GM23338 (cell line): ENCODE measurements around the gene RNF152. TPM values are rescaled to one million over a fixed set of nuclear protein-coding genes. Genes with fewer than 3 reads are reported as not detected.

Experiments
- ATAC-seq: fragments of 200-7000 bp; cut with Tn5 transposase; 3 replicates; pipeline ENCODE4 v1.9.1; 2020
- DNase-seq: peaks from one replicate; pipeline ENCODE4 v3.0.0-alpha.2; 2015; ENCODE audit warnings: low spot score
- H2AFZ ChIP-seq: fragments of 200-600 bp; sonication (generic); 2 replicates; pipeline ENCODE4 v1.8.0; 2016; ENCODE audit warnings: antibody characterized with exemption, mild to moderate bottlenecking, moderate library complexity
- H3F3A ChIP-seq: fragments of 200-600 bp; sonication (generic); replicated peaks from 2 replicates; pipeline ENCODE4 v1.8.0; 2017; ENCODE audit warnings: antibody characterized with exemption, mixed run types, low read depth
- H3K27ac ChIP-seq: fragments of 200-600 bp; sonication (generic); 2 replicates; pipeline ENCODE4 v1.6.1; 2016; ENCODE audit warnings: low read depth
- H3K27me3 ChIP-seq: fragments of 200-600 bp; sonication (generic); 2 replicates; pipeline ENCODE4 v1.8.0; 2016; ENCODE audit warnings: mild to moderate bottlenecking, mixed run types, moderate library complexity; ENCODE audit not compliant: insufficient read depth
- H3K36me3 ChIP-seq: fragments of 200-600 bp; sonication (generic); 2 replicates; pipeline ENCODE4 v1.8.0; 2016; ENCODE audit warnings: mild to moderate bottlenecking; ENCODE audit not compliant: insufficient read depth
- H3K4me1 ChIP-seq: fragments of 200-600 bp; sonication (generic); 2 replicates; pipeline ENCODE4 v1.8.0; 2016; ENCODE audit warnings: mild to moderate bottlenecking, moderate library complexity; ENCODE audit not compliant: insufficient read depth
- H3K4me2 ChIP-seq: fragments of 200-600 bp; sonication (generic); 2 replicates; pipeline ENCODE4 v1.7.1; 2017; ENCODE audit warnings: mixed run types
- H3K4me3 ChIP-seq: fragments of 200-600 bp; sonication (generic); 2 replicates; pipeline ENCODE4 v1.6.1; 2016; ENCODE audit warnings: mixed run types
- H3K79me2 ChIP-seq: fragments of 200-600 bp; sonication (generic); replicated peaks from 2 replicates; pipeline ENCODE4 v1.8.0; 2017; ENCODE audit warnings: mild to moderate bottlenecking; ENCODE audit not compliant: insufficient read depth
- H3K9me2 ChIP-seq: fragments of 200-600 bp; sonication (generic); 2 replicates; pipeline ENCODE4 v1.8.0; 2017; ENCODE audit not compliant: insufficient read depth
- H4K20me1 ChIP-seq: fragments of 200-600 bp; sonication (generic); replicated peaks from 2 replicates; pipeline ENCODE4 v1.8.0; 2017; ENCODE audit warnings: mild to moderate bottlenecking; ENCODE audit not compliant: insufficient read depth
- H3K27ac Mint-ChIP-seq: 2 replicates; pipeline ENCODE4 v1.8.0; 2020; ENCODE audit warnings: inconsistent platforms, mild to moderate bottlenecking, moderate library complexity, mixed read lengths
- H3K27me3 Mint-ChIP-seq: 3 replicates; pipeline ENCODE4 v1.8.0; 2022; ENCODE audit warnings: low read depth, mild to moderate bottlenecking, moderate library complexity, mixed read lengths, inconsistent platforms; ENCODE audit not compliant: insufficient read depth, poor library complexity
- H3K36me3 Mint-ChIP-seq: 3 replicates; pipeline ENCODE4 v1.8.0; 2021; ENCODE audit warnings: low read depth, mild to moderate bottlenecking, inconsistent platforms, moderate library complexity, mixed read lengths
- H3K4me1 Mint-ChIP-seq: 3 replicates; pipeline ENCODE4 v1.8.0; 2020; ENCODE audit warnings: mild to moderate bottlenecking, inconsistent platforms, mixed read lengths
- H3K4me3 Mint-ChIP-seq: 3 replicates; pipeline ENCODE4 v1.8.0; 2021; ENCODE audit warnings: moderate library complexity, mild to moderate bottlenecking, inconsistent platforms, mixed read lengths
- H3K9me3 Mint-ChIP-seq: 3 replicates; pipeline ENCODE4 v1.8.0; 2020; ENCODE audit warnings: moderate library complexity, mild to moderate bottlenecking, inconsistent platforms, mixed read lengths
- CREB1 ChIP-seq: fragments of 250-450 bp; sonication (Bioruptor Pico); IDR thresholded peaks from 2 replicates; pipeline ENCODE4 v1.5.0; 2020; ENCODE audit warnings: low read depth, mild to moderate bottlenecking, moderate library complexity
- CTCF ChIP-seq, 2 experiments: fragments of 200-600 bp in 1 of 2; sonication (generic) in 1 of 2; conservative IDR thresholded peaks; 2 replicates each; pipeline versions ENCODE4 v1.5.1 to v1.6.1; 2016 to 2017; ENCODE audit warnings: antibody characterized with exemption in 2 of 2, low read depth in 2 of 2, mild to moderate bottlenecking in 2 of 2, moderate library complexity in 1 of 2
- ETS1 ChIP-seq: IDR thresholded peaks from 2 replicates; pipeline ENCODE4 v1.6.1; 2016; ENCODE audit warnings: antibody characterized with exemption
- EZH2 ChIP-seq: fragments of 200-600 bp; sonication (generic); IDR thresholded peaks from one replicate; pipeline ENCODE4 v1.8.0; 2017; ENCODE audit warnings: antibody characterized with exemption, mild to moderate bottlenecking, low read depth; ENCODE audit not compliant: unreplicated experiment
- EZH2phosphoT487 ChIP-seq: fragments of 200-600 bp; sonication (generic); IDR thresholded peaks from one replicate; pipeline ENCODE4 v1.8.1; 2018; ENCODE audit warnings: antibody characterized with exemption; ENCODE audit not compliant: unreplicated experiment
- JUNB ChIP-seq: IDR thresholded peaks from one replicate; pipeline ENCODE4 v1.6.1; 2016; ENCODE audit warnings: antibody characterized with exemption; ENCODE audit not compliant: unreplicated experiment
- NANOG ChIP-seq: IDR thresholded peaks from 2 replicates; pipeline ENCODE4 v1.6.1; 2016; ENCODE audit warnings: antibody characterized with exemption, borderline replicate concordance
- POLR2AphosphoS5 ChIP-seq: IDR thresholded peaks from 2 replicates; pipeline ENCODE4 v1.6.1; 2016; ENCODE audit warnings: antibody characterized with exemption, low read depth
- REST ChIP-seq: IDR thresholded peaks from one replicate; pipeline ENCODE4 v1.6.1; 2018; ENCODE audit warnings: antibody characterized with exemption; ENCODE audit not compliant: unreplicated experiment
- STAT1 ChIP-seq: IDR thresholded peaks from one replicate; pipeline ENCODE4 v1.6.1; 2016; ENCODE audit warnings: antibody characterized with exemption; ENCODE audit not compliant: unreplicated experiment
- ZNF114 ChIP-seq: fragments of 250-450 bp; sonication (Bioruptor Pico); IDR thresholded peaks from 2 replicates; pipeline ENCODE4 v1.5.0; 2020; ENCODE audit warnings: mild to moderate bottlenecking, moderate library complexity
- ZNF331 ChIP-seq: fragments of 250-450 bp; sonication (Bioruptor Pico); IDR thresholded peaks from 2 replicates; pipeline ENCODE4 v1.5.0; 2020; ENCODE audit warnings: low read depth, mild to moderate bottlenecking, moderate library complexity
- ZNF462 ChIP-seq: fragments of 250-450 bp; sonication (Bioruptor Pico); IDR thresholded peaks from 2 replicates; pipeline ENCODE4 v1.5.0; 2020; ENCODE audit warnings: mild to moderate bottlenecking, moderate library complexity
- polyA plus RNA-seq: library from polyadenylated mRNA; unstranded; fragments of >200 nt; fragmentation: Nextera tagmentation; extraction: Ambion mirVana; gene quantifications from 2 replicates; pipeline ENCODE4 v1.2.1, GENCODE V29; 2016
- total RNA-seq: library from RNA; depleted of rRNA; stranded (reverse); fragments of >200 nt; shearing (Covaris generic); gene quantifications from 2 replicates; pipeline ENCODE4 v1.2.3, GENCODE V29; 2014

Gene RNF152
- total and polyA plus RNA-seq, 2 experiments from 2014 or later: 1.2 to 2.9 TPM

- TF ChIP-seq POLR2AphosphoS5: no peak
- no peak for TF ChIP-seq ZNF331
- TF ChIP-seq EZH2phosphoT487: no peak
- TF ChIP-seq NANOG: no peak
- TF ChIP-seq JUNB: no peak
- TF ChIP-seq ZNF114 (CRISPR knock-in tag): no peak
These were observed 120.9 kb downstream of the RNF152 start (continued) for GRCh38 chr18:61771861-61772260.

GRCh38 chr18:61770279-61770678 lies 122.5 kb downstream of the RNF152 start:
- ATAC-seq (no peak), DNase-seq (no peak)
- Mint-ChIP-seq H3K9me3 (peaks cover 2% of the 10 kb centered on the region; the same call in 2 of the 3 replicates), H3K36me3 (peaks cover under 1% of the 10 kb centered on the region; the same call in 1 of the 3 replicates), H3K27ac (no peak overlapping the region), H3K4me1 (peaks cover 2% of the 10 kb centered on the region; the same call in 2 of the 3 replicates), H3K27me3 (peaks cover 2% of the 10 kb centered on the region), H3K4me3 (no peak overlapping the region)
- Histone ChIP-seq H4K20me1 (no peaks in the 10 kb centered on the region), H3K9me2 (no peaks in the 10 kb centered on the region), H2AFZ (no peak overlapping the region), H3K36me3 (no peaks in the 10 kb centered on the region), H3K4me3 (no peak overlapping the region), H3K79me2 (no peaks in the 10 kb centered on the region), H3K4me2 (no peak overlapping the region), H3F3A (no peaks in the 10 kb centered on the region), H3K27me3 (no peaks in the 10 kb centered on the region), H3K4me1 (no peaks in the 10 kb centered on the region), H3K27ac (no peak overlapping the region)
- TF ChIP-seq CREB1 (CRISPR knock-in tag): no peak
- TF ChIP-seq NANOG: no peak
- TF ChIP-seq POLR2AphosphoS5: no peak
- no peak for TF ChIP-seq ZNF331
- TF ChIP-seq EZH2phosphoT487: no peak
- no peak for TF ChIP-seq JUNB
- no peak for TF ChIP-seq EZH2
- TF ChIP-seq STAT1: no peak
- no peak for TF ChIP-seq ZNF114 (CRISPR knock-in tag)
- no peak for TF ChIP-seq CTCF (conservative IDR thresholded peaks at IDR 0.05; ENCODE audit: low read depth in 2 of 2)
- TF ChIP-seq ZNF462 (CRISPR knock-in tag): no peak
- no peak for TF ChIP-seq ETS1
- no peak for TF ChIP-seq REST
